Liver (tissue), 9 donors: Measurements from ENCODE around the gene LAMTOR4. TPM values are rescaled to one million over a fixed set of nuclear protein-coding genes. Genes with fewer than 3 reads are reported as not detected.

Experiments
- DNase-seq: peaks from one replicate; pipeline ENCODE4 v3.0.0-alpha.2; 2017; ENCODE audit warnings: low spot score
- H3K27ac ChIP-seq, 2 donors: one replicate each; pipeline ENCODE4 v1.7.0; 2013; ENCODE audit warnings: inconsistent platforms in 2 of 2, low read length in 2 of 2, control low read depth in 1 of 2, low read depth in 1 of 2, mild to moderate bottlenecking in 1 of 2
- H3K27me3 ChIP-seq, 4 donors: one replicate each; pipeline versions ENCODE4 v1.6.1 to v1.7.0; 2013; ENCODE audit warnings: low read length in 3 of 4, inconsistent platforms in 1 of 4, mild to moderate bottlenecking in 1 of 4, moderate library complexity in 1 of 4; ENCODE audit not compliant: control insufficient read depth in 4 of 4, insufficient read depth in 4 of 4
- H3K36me3 ChIP-seq, 4 donors: one replicate each; pipeline versions ENCODE4 v1.6.1 to v1.7.0; 2013; ENCODE audit warnings: low read length in 3 of 4, mild to moderate bottlenecking in 3 of 4, low read depth in 1 of 4, moderate library complexity in 1 of 4; ENCODE audit not compliant: control insufficient read depth in 4 of 4, insufficient read depth in 3 of 4
- H3K4me1 ChIP-seq, 4 donors: one replicate each; pipeline versions ENCODE4 v1.6.1 to v1.7.0; 2013; ENCODE audit warnings: low read length in 3 of 4, mild to moderate bottlenecking in 3 of 4, moderate library complexity in 1 of 4; ENCODE audit not compliant: control insufficient read depth in 4 of 4, insufficient read depth in 4 of 4
- H3K4me3 ChIP-seq, 3 donors: one replicate each; pipeline versions ENCODE4 v1.6.1 to v1.7.0; 2013; ENCODE audit warnings: low read length in 3 of 3, control low read depth in 1 of 3, low read depth in 1 of 3, mild to moderate bottlenecking in 1 of 3
- H3K9ac ChIP-seq, 2 donors: one replicate each; pipeline ENCODE4 v1.7.0; 2013; ENCODE audit warnings: low read length in 2 of 2, mild to moderate bottlenecking in 2 of 2, moderate library complexity in 2 of 2, control low read depth in 1 of 2, low read depth in 1 of 2
- H3K9me3 ChIP-seq, 4 donors: one replicate each; pipeline versions ENCODE4 v1.6.1 to v1.7.0; 2013; ENCODE audit warnings: low read length in 3 of 4; ENCODE audit not compliant: control insufficient read depth in 4 of 4
- EGR1 ChIP-seq, 2 donors: IDR thresholded peaks; 2 replicates each; pipeline ENCODE4 v1.6.1; 2016 to 2018; ENCODE audit warnings: antibody characterized with exemption in 2 of 2, low read depth in 2 of 2
- FOXA1 ChIP-seq: IDR thresholded peaks from 2 replicates; pipeline ENCODE4 v1.6.1; 2016; ENCODE audit warnings: antibody characterized with exemption
- FOXA2 ChIP-seq: IDR thresholded peaks from 2 replicates; pipeline ENCODE4 v1.6.1; 2016; ENCODE audit warnings: antibody characterized with exemption
- GABPA ChIP-seq, 2 donors: IDR thresholded peaks in 1 of 2; conservative IDR thresholded peaks in 1 of 2; 2 replicates each; pipeline ENCODE4 v1.6.1; 2016; ENCODE audit warnings: antibody characterized with exemption in 2 of 2, mild to moderate bottlenecking in 1 of 2, moderate library complexity in 1 of 2
- HNF4A ChIP-seq, 2 donors: conservative IDR thresholded peaks; 2 replicates each; pipeline ENCODE4 v1.6.1; 2016; ENCODE audit warnings: antibody characterized with exemption in 2 of 2, mild to moderate bottlenecking in 2 of 2
- NR2F2 ChIP-seq: IDR thresholded peaks from 2 replicates; pipeline ENCODE4 v1.6.1; 2016; ENCODE audit warnings: antibody characterized with exemption
- RAD21 ChIP-seq, 2 donors: IDR thresholded peaks; 2 replicates each; pipeline ENCODE4 v1.6.1; 2016; ENCODE audit warnings: antibody characterized with exemption in 2 of 2, mild to moderate bottlenecking in 2 of 2
- REST ChIP-seq: IDR thresholded peaks from 2 replicates; pipeline ENCODE4 v1.6.1; 2016; ENCODE audit warnings: antibody characterized with exemption, mild to moderate bottlenecking
- RXRA ChIP-seq, 2 donors: IDR thresholded peaks; 2 replicates each; pipeline ENCODE4 v1.6.1; 2017 to 2018; ENCODE audit warnings: antibody characterized with exemption in 2 of 2, mild to moderate bottlenecking in 1 of 2
- TAF1 ChIP-seq: conservative IDR thresholded peaks from 2 replicates; pipeline ENCODE4 v1.6.1; 2016; ENCODE audit warnings: antibody characterized with exemption, mild to moderate bottlenecking
- YY1 ChIP-seq: IDR thresholded peaks from 2 replicates; pipeline ENCODE4 v1.6.1; 2016; ENCODE audit warnings: antibody characterized with exemption, mild to moderate bottlenecking
- WGBS: extraction: QIAGEN DNeasy Blood & Tissue Kit; methylation state at CpG from one replicate; pipeline ENCODE4 v1.1.7; 2013; 5-methylcytosine and 5-hydroxymethylcytosine counted together
- polyA plus RNA-seq, 2 donors: library from polyadenylated mRNA; stranded (reverse) in 1 of 2; unstranded in 1 of 2; fragments of 200-250 nt in 1 of 2; fragments of >200 nt in 1 of 2; fragmentation: Nextera tagmentation in 1 of 2; extraction: Ambion mirVana in 1 of 2; gene quantifications; one replicate each; pipeline versions ENCODE4 v1.2.1 to v1.2.3, GENCODE V29; 2013 to 2015
- total RNA-seq, 2 donors: library from RNA; depleted of rRNA; stranded (reverse); fragments of >200 nt; gene quantifications; one replicate each; pipeline ENCODE4 v1.2.3, GENCODE V29; 2014
- TF ChIP-seq, protein P1 (sequence below): IDR thresholded peaks from 2 replicates; pipeline ENCODE4 v1.6.1; 2016; ENCODE audit warnings: antibody characterized with exemption
- TF ChIP-seq, protein P2 (sequence below): fragments of 150-350 bp; IDR thresholded peaks from 2 replicates; pipeline ENCODE4 v1.5.1; 2017; ENCODE audit warnings: improper control_type of control experiment, low read depth, low read length; ENCODE audit not compliant: missing input control
- TF ChIP-seq, protein P3 (sequence below): IDR thresholded peaks from 2 replicates; pipeline ENCODE4 v1.6.1; 2016; ENCODE audit warnings: antibody characterized with exemption
- donor health status: healthy.
- donor health status: healthy.
- donor health status: healthy.
- donor health status: healthy.
- donor health status: healthy.

LAMTOR4 gene
- total and polyA plus RNA-seq, 4 donors = 28.4 to 112 (median 57.7) TPM

GRCh38 chr7:100173806-100174495, 25.2 kb downstream of the LAMTOR4 start:
- WGBS = 89% methylated on average over 11 of the region's 11 CpGs
- Histone ChIP-seq H3K27me3 (peaks cover 0 to 3% (median 2%) of the 10 kb centered on the region in 4 donors), H3K27ac (no peak overlapping the region), H3K9me3 (no peaks in the 10 kb centered on the region), H3K4me3 (no peak overlapping the region), H3K36me3 (no peaks in the 10 kb centered on the region), H3K4me1 (peaks cover 0 to 12% (median 7%) of the 10 kb centered on the region in 4 donors), H3K9ac (no peak overlapping the region)
- DNase-seq = no peak
- TF ChIP-seq REST (no peak), FOXA1 (no peak), RAD21 (IDR thresholded peaks at IDR 0.05) (no peak), FOXA2 (no peak), YY1 (no peak), HNF4A (conservative IDR thresholded peaks at IDR 0.05) (no peak)

GRCh38 chr7:100174582-100174981, 25.9 kb downstream of the LAMTOR4 start:
- H3K9ac ChIP-seq = no peak overlapping the region
- no peaks in the 10 kb centered on the region for H3K9me3 ChIP-seq
- no peak for DNase-seq
- TF ChIP-seq RXRA (IDR thresholded peaks at IDR 0.05) (no peak), RAD21 (IDR thresholded peaks at IDR 0.05) (no peak)
- TF ChIP-seq, protein P1, sequence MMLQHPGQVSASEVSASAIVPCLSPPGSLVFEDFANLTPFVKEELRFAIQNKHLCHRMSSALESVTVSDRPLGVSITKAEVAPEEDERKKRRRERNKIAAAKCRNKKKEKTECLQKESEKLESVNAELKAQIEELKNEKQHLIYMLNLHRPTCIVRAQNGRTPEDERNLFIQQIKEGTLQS = no peak
- H3K4me1 ChIP-seq = peaks cover 0 to 12% (median 7%) of the 10 kb centered on the region in 4 donors
- H3K27me3 ChIP-seq = peaks cover 0 to 3% (median 2%) of the 10 kb centered on the region in 4 donors
- WGBS = 93% methylated on average over 5 of the region's 5 CpGs
- H3K4me3 ChIP-seq = no peak overlapping the region
- no peak overlapping the region for H3K27ac ChIP-seq
- H3K36me3 ChIP-seq = no peaks in the 10 kb centered on the region

DNA sequence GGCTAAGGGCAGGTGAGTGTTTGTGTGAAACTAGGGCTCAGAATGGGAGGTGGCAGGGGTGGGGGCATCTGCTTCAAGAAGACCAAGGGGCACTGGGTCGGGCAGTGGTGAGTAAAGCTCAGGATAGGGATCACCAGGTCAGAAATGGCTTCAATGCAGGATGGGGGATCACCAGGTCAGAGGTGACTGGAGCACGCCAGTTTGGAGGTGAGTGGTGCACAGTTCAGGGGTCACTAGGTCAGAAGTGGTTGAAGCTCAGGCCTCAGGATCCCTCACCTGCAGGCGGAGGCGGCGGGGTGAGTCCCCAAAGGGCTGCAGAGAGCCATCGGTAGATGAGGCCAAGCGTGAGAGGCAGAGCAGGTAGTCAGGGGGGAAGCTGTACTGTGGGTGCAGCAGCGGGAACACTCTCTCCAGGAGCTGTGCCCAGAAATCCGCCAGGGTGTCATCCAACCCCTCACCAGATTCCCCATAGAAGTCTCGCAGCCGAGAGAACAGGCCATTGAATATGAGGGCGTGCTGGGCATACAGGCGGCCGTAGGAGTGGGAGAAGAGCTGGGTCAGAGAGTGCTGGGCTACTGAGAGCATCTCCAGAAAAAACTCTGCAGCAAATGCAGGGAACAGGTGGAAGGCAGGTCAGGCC, 26.7 kb downstream of the LAMTOR4 start:
- no peak overlapping the region for H3K9ac ChIP-seq
- H3K4me1 ChIP-seq = peaks cover 0 to 12% (median 7%) of the 10 kb centered on the region in 4 donors
- H3K27me3 ChIP-seq = peaks cover 0 to 3% (median 1%) of the 10 kb centered on the region in 4 donors
- no peak overlapping the region for H3K27ac ChIP-seq
- no peak for DNase-seq
- no peak overlapping the region for H3K4me3 ChIP-seq
- H3K9me3 ChIP-seq = no peaks in the 10 kb centered on the region
- TF ChIP-seq YY1 = no peak
- TF ChIP-seq GABPA (IDR thresholded peaks at IDR 0.05 in 1 of 2, conservative IDR thresholded peaks at IDR 0.05 in 1 of 2) = no peak
- TF ChIP-seq, protein P2, sequence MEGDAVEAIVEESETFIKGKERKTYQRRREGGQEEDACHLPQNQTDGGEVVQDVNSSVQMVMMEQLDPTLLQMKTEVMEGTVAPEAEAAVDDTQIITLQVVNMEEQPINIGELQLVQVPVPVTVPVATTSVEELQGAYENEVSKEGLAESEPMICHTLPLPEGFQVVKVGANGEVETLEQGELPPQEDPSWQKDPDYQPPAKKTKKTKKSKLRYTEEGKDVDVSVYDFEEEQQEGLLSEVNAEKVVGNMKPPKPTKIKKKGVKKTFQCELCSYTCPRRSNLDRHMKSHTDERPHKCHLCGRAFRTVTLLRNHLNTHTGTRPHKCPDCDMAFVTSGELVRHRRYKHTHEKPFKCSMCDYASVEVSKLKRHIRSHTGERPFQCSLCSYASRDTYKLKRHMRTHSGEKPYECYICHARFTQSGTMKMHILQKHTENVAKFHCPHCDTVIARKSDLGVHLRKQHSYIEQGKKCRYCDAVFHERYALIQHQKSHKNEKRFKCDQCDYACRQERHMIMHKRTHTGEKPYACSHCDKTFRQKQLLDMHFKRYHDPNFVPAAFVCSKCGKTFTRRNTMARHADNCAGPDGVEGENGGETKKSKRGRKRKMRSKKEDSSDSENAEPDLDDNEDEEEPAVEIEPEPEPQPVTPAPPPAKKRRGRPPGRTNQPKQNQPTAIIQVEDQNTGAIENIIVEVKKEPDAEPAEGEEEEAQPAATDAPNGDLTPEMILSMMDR = no peak
- no peak for TF ChIP-seq RXRA (IDR thresholded peaks at IDR 0.05)
- no peak for TF ChIP-seq FOXA1
- no peak for TF ChIP-seq EGR1 (IDR thresholded peaks at IDR 0.05; ENCODE audit: low read depth in 2 of 2)
- no peak for TF ChIP-seq HNF4A (conservative IDR thresholded peaks at IDR 0.05)
- no peak for TF ChIP-seq RAD21 (IDR thresholded peaks at IDR 0.05)
- no peak for TF ChIP-seq REST
- no peak for TF ChIP-seq TAF1
- TF ChIP-seq, protein P3, sequence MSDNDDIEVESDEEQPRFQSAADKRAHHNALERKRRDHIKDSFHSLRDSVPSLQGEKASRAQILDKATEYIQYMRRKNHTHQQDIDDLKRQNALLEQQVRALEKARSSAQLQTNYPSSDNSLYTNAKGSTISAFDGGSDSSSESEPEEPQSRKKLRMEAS = no peak
- no peak for TF ChIP-seq NR2F2
- no peaks in the 10 kb centered on the region for H3K36me3 ChIP-seq
- 97% methylated on average over 14 of the region's 14 CpGs for WGBS
